Fibroblast of upper back skin (primary cell): ENCODE results near the gene FAM221A.
"Not testable (repeated sequence)": the region's sequence is repeated elsewhere in the genome, so short reads cannot be mapped to it uniquely, and the experiment has no call there.

ENCODE experiments used
- DNase-seq: peaks from one replicate; pipeline ENCODE4 v3.0.0-alpha.2; 2013

Gene FAM221A

DNA sequence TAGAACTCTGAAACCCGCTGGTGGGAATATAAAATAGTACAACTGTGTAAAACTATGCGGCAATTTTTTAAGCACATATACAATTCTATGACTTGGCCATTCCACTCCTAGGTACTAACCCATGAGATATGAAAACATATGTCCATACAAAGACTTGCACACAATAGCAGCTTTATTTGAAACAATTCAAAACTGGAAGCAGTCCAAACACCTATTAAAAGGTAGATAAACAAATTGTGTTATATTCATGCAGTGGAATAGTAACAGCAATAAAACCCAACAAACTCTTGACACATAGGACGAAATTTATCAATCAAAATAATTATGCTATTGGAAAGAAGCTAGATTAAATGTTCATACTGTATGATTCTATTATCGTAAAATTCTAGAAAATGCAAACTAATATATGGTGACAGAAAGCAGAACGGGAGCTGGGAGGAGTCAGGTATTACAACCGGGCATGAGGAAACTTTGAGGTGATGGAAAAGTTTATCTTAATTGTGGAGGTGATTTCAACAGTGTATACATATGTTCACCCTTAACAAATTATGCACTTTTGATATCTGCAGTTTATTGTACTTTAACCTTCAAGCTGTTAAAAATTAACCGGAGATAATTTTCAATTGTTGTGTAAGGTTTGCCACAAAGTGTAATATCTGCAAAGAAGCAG lies 29.2 kb downstream of the FAM221A start:
- DNase-seq: no peak

DNA sequence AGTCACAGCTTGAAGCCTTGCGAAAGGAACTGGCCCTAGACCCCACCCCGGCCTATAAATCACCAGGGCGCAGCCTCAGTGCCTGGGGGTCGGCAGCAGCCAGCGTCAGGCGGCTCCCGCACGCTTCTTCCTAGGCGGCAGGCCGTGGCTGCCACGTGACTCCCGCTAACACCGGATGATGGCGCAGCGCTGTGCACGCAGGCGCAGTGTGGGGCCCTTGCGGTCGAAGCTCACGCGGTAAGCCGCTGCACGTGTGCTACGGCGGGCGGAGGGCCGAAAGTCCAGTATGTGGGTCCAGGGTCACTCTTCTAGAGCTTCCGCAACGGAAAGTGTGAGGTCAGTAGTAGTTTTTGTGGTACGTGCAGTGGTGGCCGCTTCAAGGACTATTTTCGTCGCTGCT lies 30.0 kb downstream of the FAM221A start, which contains the start of gene STK31:
TSS of gene STK31 (plus strand) at position 220 of the 400 bp plus-strand sequence. CDS start at position 287, 67 bp downstream.
- no peak for DNase-seq

- peak; percentile 79 for DNase-seq
These were observed 32.6 kb downstream of the FAM221A start for GRCh38 chr7:23712368-23713284.

GRCh38 chr7:23713285-23714149 lies 33.5 kb downstream of the FAM221A start:
- peak; percentile 93 for DNase-seq

- no peak for DNase-seq
These were observed 34.1 kb downstream of the FAM221A start for GRCh38 chr7:23714150-23714464.

DNA sequence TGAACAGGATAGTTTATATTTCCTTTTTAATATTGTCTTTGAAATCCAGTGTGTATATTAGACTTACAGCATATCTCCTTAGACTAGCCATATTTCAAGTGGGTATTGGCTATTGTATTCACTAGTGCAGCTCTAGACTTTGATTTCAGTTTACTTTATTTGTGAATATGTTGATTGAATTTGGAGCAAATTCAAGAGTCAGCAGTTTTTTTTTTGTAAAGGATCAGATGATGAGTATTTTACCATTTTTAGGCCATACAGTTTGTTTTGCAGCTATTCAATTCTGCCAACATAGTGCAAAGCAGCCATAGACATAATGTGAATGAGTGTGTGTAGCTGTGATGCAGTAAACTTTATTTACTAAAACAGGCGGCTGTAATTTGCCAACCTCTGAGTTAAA lies 34.6 kb downstream of the FAM221A start:
- DNase-seq: no peak

GRCh38 chr7:23715099-23715498 lies 35.1 kb downstream of the FAM221A start:
- no peak for DNase-seq

DNA sequence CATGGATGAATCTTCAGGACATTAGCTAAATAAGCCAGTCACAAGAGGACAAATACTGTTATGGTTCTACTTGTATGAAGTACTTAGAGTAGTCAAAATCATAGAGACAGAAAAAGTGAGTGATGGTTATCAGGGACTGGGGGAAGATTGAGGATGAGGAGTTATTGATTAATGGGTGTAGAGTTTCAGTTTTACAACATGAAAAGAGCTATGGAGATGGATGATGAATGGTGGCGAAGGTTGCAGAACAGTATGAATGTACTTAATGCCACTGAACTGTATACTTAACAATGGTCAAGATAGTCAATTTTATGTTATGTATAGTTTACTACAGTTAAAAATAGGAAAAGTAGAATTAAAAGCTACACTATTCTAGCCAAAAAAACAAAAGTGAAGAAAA lies 37.8 kb downstream of the FAM221A start:
- DNase-seq: no peak

GRCh38 chr7:23721456-23721855 lies 41.5 kb downstream of the FAM221A start:
- peak; percentile 8 for DNase-seq

GRCh38 chr7:23722587-23723216 lies 42.7 kb downstream of the FAM221A start:
- DNase-seq: not testable (repeated sequence)

DNA sequence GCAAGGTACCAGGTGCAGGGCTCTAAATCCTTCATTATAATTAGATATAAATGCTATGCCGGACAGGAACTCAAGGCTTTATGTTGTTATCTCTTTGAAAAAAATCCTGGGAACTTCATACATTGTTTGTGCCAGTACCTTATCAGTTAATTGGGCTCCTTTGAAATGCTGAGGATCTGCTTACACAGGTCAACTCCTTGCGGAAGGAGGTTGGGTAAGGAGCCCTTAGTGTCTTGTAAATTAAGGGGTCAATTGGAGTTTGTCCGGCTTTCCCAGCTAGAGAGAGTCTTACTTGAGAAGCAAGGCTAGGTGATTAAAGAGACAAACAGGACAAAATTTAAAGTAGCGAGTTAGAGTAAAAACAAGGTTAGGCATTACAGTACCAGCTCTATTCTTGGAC lies 44.1 kb downstream of the FAM221A start:
- DNase-seq: not testable (repeated sequence)

DNA sequence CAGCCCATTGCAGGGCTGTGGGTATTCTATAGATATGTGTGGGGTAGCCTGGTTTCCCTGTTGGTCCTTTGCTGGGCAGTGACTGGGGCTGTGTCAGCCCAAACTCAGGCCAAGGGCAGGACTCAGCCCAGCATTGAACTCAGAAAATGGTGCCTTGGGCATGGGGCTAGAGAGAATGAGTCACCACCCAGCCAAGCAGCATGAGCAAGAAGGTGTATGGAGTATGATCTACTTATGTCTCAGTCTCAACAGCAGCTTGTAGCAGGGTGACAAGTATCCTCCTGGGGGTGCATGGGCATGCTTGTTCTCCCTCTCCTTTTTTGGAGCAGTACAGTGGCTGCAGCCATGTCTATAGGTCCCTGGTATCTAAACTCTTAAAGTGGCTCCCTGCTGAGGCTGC lies 62.1 kb downstream of the FAM221A start:
- DNase-seq: no peak

DNA sequence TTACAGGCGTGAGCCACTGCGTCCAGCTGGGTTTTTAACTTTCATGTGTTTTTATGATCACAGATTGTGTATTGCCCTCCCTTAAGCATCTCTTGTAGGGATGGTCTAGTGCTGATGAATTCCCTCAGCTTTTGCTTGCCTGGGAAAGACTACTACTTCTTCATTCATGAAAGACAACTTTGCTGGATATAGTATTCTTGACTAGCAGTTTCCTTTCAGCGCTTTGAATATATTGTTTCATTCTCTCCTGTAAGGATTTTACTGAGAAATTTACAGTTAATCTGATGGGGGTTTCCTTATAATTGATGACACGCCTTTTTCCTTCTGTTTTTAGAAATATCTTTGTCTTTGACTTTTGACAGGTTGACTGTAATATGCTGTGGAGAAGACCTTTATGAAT lies 63.2 kb downstream of the FAM221A start:
- no peak for DNase-seq

DNA sequence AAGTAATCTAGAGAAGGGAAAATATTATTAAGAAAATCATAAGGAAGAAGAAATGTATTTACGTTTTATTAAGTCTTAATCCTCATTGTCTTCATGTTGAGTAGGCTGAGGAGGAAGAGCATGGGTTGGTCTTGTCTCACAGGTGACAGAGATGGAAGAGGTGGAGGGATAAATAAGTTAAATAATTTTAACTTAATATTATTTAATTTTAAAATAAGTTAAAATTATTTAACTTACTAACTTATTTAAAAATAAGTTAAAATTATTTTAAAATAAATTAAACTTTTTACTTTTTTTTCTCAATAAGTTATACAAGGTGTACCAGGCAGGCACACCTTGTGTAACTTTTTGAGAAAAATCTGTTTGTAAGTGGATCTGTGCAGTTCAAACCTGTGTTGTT lies 66.6 kb downstream of the FAM221A start:
- DNase-seq: no peak

GRCh38 chr7:23751852-23752251 lies 71.9 kb downstream of the FAM221A start:
- no peak for DNase-seq
